Neural progenitor cell (in vitro differentiated cells): ENCODE results near the gene PLEKHG7.

Experiments used
- EZH2 ChIP-seq: fragments of 200-600 bp; sonication (generic); IDR thresholded peaks from 2 replicates; pipeline ENCODE4 v1.6.1; 2017; ENCODE audit warnings: antibody characterized with exemption, mild to moderate bottlenecking, moderate library complexity
- TF ChIP-seq, protein P1 (sequence below): fragments of 200-600 bp; sonication (generic); IDR thresholded peaks from 2 replicates; pipeline ENCODE4 v1.5.1; 2017; ENCODE audit warnings: antibody characterized with exemption, mild to moderate bottlenecking

DNA sequence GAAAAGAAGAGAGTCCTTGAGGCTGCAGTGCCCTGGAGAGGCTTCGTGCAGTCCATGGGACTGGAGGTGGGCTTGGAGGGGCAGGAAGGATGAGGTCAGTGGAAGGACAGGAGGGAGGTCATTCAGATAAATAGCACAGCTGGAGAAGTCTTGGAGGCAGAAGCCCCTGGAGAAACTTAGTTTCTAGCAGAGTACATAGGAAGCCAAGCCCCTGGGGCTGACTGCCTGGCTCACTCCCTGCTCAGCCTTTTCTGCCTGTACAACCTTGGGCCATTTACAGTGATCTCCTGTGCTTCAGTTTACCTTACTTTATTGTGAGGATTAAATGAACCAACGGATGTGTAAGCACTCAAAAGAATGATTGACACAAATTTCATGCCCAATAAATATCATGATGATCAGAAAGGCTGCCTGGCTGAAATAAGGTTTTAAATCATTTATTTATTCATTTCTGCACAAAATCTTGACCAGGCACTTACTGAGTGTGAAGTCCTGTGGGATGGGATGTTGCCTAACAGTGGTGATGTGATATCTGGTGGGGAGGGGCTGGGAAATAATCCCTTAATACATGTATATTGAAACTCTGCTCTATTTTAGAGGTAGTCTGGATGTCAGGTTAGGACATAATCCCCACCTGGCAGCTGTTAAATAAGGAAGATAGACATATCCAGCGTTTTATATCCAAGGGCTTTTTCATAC is 54.3 kb downstream of the PLEKHG7 start:
- TF ChIP-seq EZH2: no peak
- TF ChIP-seq, protein P1, sequence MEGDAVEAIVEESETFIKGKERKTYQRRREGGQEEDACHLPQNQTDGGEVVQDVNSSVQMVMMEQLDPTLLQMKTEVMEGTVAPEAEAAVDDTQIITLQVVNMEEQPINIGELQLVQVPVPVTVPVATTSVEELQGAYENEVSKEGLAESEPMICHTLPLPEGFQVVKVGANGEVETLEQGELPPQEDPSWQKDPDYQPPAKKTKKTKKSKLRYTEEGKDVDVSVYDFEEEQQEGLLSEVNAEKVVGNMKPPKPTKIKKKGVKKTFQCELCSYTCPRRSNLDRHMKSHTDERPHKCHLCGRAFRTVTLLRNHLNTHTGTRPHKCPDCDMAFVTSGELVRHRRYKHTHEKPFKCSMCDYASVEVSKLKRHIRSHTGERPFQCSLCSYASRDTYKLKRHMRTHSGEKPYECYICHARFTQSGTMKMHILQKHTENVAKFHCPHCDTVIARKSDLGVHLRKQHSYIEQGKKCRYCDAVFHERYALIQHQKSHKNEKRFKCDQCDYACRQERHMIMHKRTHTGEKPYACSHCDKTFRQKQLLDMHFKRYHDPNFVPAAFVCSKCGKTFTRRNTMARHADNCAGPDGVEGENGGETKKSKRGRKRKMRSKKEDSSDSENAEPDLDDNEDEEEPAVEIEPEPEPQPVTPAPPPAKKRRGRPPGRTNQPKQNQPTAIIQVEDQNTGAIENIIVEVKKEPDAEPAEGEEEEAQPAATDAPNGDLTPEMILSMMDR: no peak
